T-helper 2 cell treated with Interferon-gamma antibody and Interleukin-4, amounts not matched to agents 5 μg/mL and 100 μg/mL, for 36 hours (primary cell): ENCODE data around the gene INPP4B.

Experiments used
- DNase-seq: peaks from one replicate; pipeline ENCODE4 v3.0.0; 2021; ENCODE audit warnings: low spot score
- H3K27ac Mint-ChIP-seq: one replicate; pipeline ENCODE4 v1.8.0; 2021; ENCODE audit warnings: mild to moderate bottlenecking, mixed read lengths
- H3K27me3 Mint-ChIP-seq: one replicate; pipeline ENCODE4 v1.8.0; 2021; ENCODE audit warnings: low read depth, mixed read lengths
- H3K36me3 Mint-ChIP-seq: one replicate; pipeline ENCODE4 v1.8.0; 2021; ENCODE audit warnings: low read depth, mixed read lengths
- H3K4me1 Mint-ChIP-seq: one replicate; pipeline ENCODE4 v1.8.0; 2021; ENCODE audit warnings: low read depth, mixed read lengths
- H3K4me3 Mint-ChIP-seq: one replicate; pipeline ENCODE4 v1.8.0; 2022; ENCODE audit warnings: mild to moderate bottlenecking, moderate library complexity, mixed read lengths
- H3K9me3 Mint-ChIP-seq: one replicate; pipeline ENCODE4 v1.8.0; 2021; ENCODE audit warnings: mixed read lengths

INPP4B gene

GRCh38 chr4:142065086-142065647 is 780.9 kb downstream of the INPP4B start:
- peaks cover 20% of the 10 kb centered on the region for H3K9me3 Mint-ChIP-seq
- no peaks in the 10 kb centered on the region for H3K27me3 Mint-ChIP-seq
- H3K27ac Mint-ChIP-seq, result no peak overlapping the region
- no peak overlapping the region for H3K4me3 Mint-ChIP-seq
- peaks cover 2% of the 10 kb centered on the region for H3K4me1 Mint-ChIP-seq
- DNase-seq, result no peak
- peaks cover 59% of the 10 kb centered on the region for H3K36me3 Mint-ChIP-seq

- H3K27me3 Mint-ChIP-seq, result no peaks in the 10 kb centered on the region
- no peak overlapping the region for H3K27ac Mint-ChIP-seq
- H3K9me3 Mint-ChIP-seq, result peaks cover 11% of the 10 kb centered on the region
These were observed 781.9 kb downstream of the INPP4B start for GRCh38 chr4:142064181-142064580.

GRCh38 chr4:142045996-142046395 is 800.1 kb downstream of the INPP4B start:
- H3K4me1 Mint-ChIP-seq, result peaks cover 9% of the 10 kb centered on the region
- peaks cover 22% of the 10 kb centered on the region for H3K36me3 Mint-ChIP-seq
- H3K27me3 Mint-ChIP-seq, result no peaks in the 10 kb centered on the region
- no peak for DNase-seq
- no peak overlapping the region for H3K4me3 Mint-ChIP-seq
- no peak overlapping the region for H3K27ac Mint-ChIP-seq
- H3K9me3 Mint-ChIP-seq, result no peaks in the 10 kb centered on the region

More at GRCh38 chr4:142064181-142064580, 781.9 kb downstream of the INPP4B start:
- Mint-ChIP-seq H3K36me3 (peaks cover 50% of the 10 kb centered on the region), H3K4me1 (peaks cover 2% of the 10 kb centered on the region), H3K4me3 (no peak overlapping the region)
- DNase-seq, result no peak

GRCh38 chr4:142044271-142044670 is 801.8 kb downstream of the INPP4B start:
- peaks cover 22% of the 10 kb centered on the region for H3K36me3 Mint-ChIP-seq
- H3K27ac Mint-ChIP-seq, result no peak overlapping the region

GRCh38 chr4:142043509-142043908 is 802.6 kb downstream of the INPP4B start:
- Mint-ChIP-seq H3K27me3 (no peaks in the 10 kb centered on the region), H3K36me3 (peaks cover 20% of the 10 kb centered on the region), H3K4me1 (peaks cover 22% of the 10 kb centered on the region), H3K4me3 (no peak overlapping the region), H3K9me3 (no peaks in the 10 kb centered on the region), H3K27ac (no peak overlapping the region)
- no peak for DNase-seq

More at GRCh38 chr4:142044271-142044670, 801.8 kb downstream of the INPP4B start:
- H3K4me3 Mint-ChIP-seq, result no peak overlapping the region
- H3K4me1 Mint-ChIP-seq, result peaks cover 18% of the 10 kb centered on the region
- H3K9me3 Mint-ChIP-seq, result no peaks in the 10 kb centered on the region
- H3K27me3 Mint-ChIP-seq, result no peaks in the 10 kb centered on the region
- no peak for DNase-seq

- H3K27ac Mint-ChIP-seq, result no peak overlapping the region
- H3K4me1 Mint-ChIP-seq, result peaks cover 27% of the 10 kb centered on the region
- no peaks in the 10 kb centered on the region for H3K27me3 Mint-ChIP-seq
- DNase-seq, result no peak
- H3K36me3 Mint-ChIP-seq, result peaks cover 13% of the 10 kb centered on the region
- no peaks in the 10 kb centered on the region for H3K9me3 Mint-ChIP-seq
- no peak overlapping the region for H3K4me3 Mint-ChIP-seq
These were observed 804.3 kb downstream of the INPP4B start for GRCh38 chr4:142041788-142042187.

- H3K36me3 Mint-ChIP-seq, result peaks cover 9% of the 10 kb centered on the region
- no peaks in the 10 kb centered on the region for H3K27me3 Mint-ChIP-seq
- H3K4me1 Mint-ChIP-seq, result peaks cover 27% of the 10 kb centered on the region
- no peaks in the 10 kb centered on the region for H3K9me3 Mint-ChIP-seq
- DNase-seq, result no peak
- H3K4me3 Mint-ChIP-seq, result no peak overlapping the region
- H3K27ac Mint-ChIP-seq, result peak overlapping the region; percentile 4
These were observed 806.1 kb downstream of the INPP4B start for GRCh38 chr4:142040043-142040442.

GRCh38 chr4:142036795-142037583 is 809.1 kb downstream of the INPP4B start:
- H3K27ac Mint-ChIP-seq, result peak overlapping the region; percentile 6
- H3K4me1 Mint-ChIP-seq, result peaks cover 22% of the 10 kb centered on the region
- peaks cover 7% of the 10 kb centered on the region for H3K36me3 Mint-ChIP-seq
- H3K4me3 Mint-ChIP-seq, result no peak overlapping the region
- H3K27me3 Mint-ChIP-seq, result no peaks in the 10 kb centered on the region
- no peak for DNase-seq
- no peaks in the 10 kb centered on the region for H3K9me3 Mint-ChIP-seq

- no peaks in the 10 kb centered on the region for H3K9me3 Mint-ChIP-seq
- H3K4me3 Mint-ChIP-seq, result no peak overlapping the region
- H3K27ac Mint-ChIP-seq, result no peak overlapping the region
- DNase-seq, result no peak
- no peaks in the 10 kb centered on the region for H3K27me3 Mint-ChIP-seq
- H3K4me1 Mint-ChIP-seq, result peaks cover 18% of the 10 kb centered on the region
- peaks cover 7% of the 10 kb centered on the region for H3K36me3 Mint-ChIP-seq
These were observed 810.5 kb downstream of the INPP4B start for GRCh38 chr4:142035566-142035965.

GRCh38 chr4:142034101-142034500 is 812.0 kb downstream of the INPP4B start:
- DNase-seq, result no peak
- peaks cover 9% of the 10 kb centered on the region for H3K36me3 Mint-ChIP-seq
- H3K27me3 Mint-ChIP-seq, result no peaks in the 10 kb centered on the region
- peaks cover 9% of the 10 kb centered on the region for H3K4me1 Mint-ChIP-seq
- no peak overlapping the region for H3K4me3 Mint-ChIP-seq
- H3K27ac Mint-ChIP-seq, result no peak overlapping the region
- H3K9me3 Mint-ChIP-seq, result no peaks in the 10 kb centered on the region

- no peaks in the 10 kb centered on the region for H3K4me1 Mint-ChIP-seq
- H3K4me3 Mint-ChIP-seq, result no peak overlapping the region
- DNase-seq, result no peak
- no peaks in the 10 kb centered on the region for H3K27me3 Mint-ChIP-seq
- peaks cover 22% of the 10 kb centered on the region for H3K36me3 Mint-ChIP-seq
- no peak overlapping the region for H3K27ac Mint-ChIP-seq
- H3K9me3 Mint-ChIP-seq, result no peaks in the 10 kb centered on the region
These were observed 816.1 kb downstream of the INPP4B start for GRCh38 chr4:142030010-142030409.

- H3K4me3 Mint-ChIP-seq, result no peak overlapping the region
- no peaks in the 10 kb centered on the region for H3K9me3 Mint-ChIP-seq
- H3K27me3 Mint-ChIP-seq, result no peaks in the 10 kb centered on the region
- no peaks in the 10 kb centered on the region for H3K36me3 Mint-ChIP-seq
- H3K27ac Mint-ChIP-seq, result no peak overlapping the region
- DNase-seq, result no peak
- peaks cover 2% of the 10 kb centered on the region for H3K4me1 Mint-ChIP-seq
These were observed 824.3 kb downstream of the INPP4B start for GRCh38 chr4:142021761-142022160.

- H3K4me3 Mint-ChIP-seq, result no peak overlapping the region
- no peaks in the 10 kb centered on the region for H3K9me3 Mint-ChIP-seq
- DNase-seq, result no peak
- H3K27ac Mint-ChIP-seq, result no peak overlapping the region
- H3K27me3 Mint-ChIP-seq, result no peaks in the 10 kb centered on the region
- H3K4me1 Mint-ChIP-seq, result peaks cover 2% of the 10 kb centered on the region
- no peaks in the 10 kb centered on the region for H3K36me3 Mint-ChIP-seq
These were observed 824.9 kb downstream of the INPP4B start for GRCh38 chr4:142021181-142021580.

GRCh38 chr4:142016031-142016430 is 830.1 kb downstream of the INPP4B start:
- no peak for DNase-seq
- Mint-ChIP-seq H3K27ac (no peak overlapping the region), H3K27me3 (peaks cover 14% of the 10 kb centered on the region), H3K9me3 (no peaks in the 10 kb centered on the region), H3K4me1 (peaks cover 2% of the 10 kb centered on the region), H3K36me3 (no peaks in the 10 kb centered on the region), H3K4me3 (no peak overlapping the region)
